A549 (cell line): ENCODE data around the gene STK33. TPM values are rescaled to one million over a fixed set of nuclear protein-coding genes. Genes with fewer than 3 reads are reported as not detected.
A peak's percentile ranks its signal among the peaks of the same experiment; 100 is the strongest.

Source experiments
- ATAC-seq, 2 experiments: fragments of 200-7000 bp in 1 of 2; fragments of >200 bp in 1 of 2; cut with Nextera tagmentation in 1 of 2; cut with Tn5 transposase in 1 of 2; 3 replicates each; pipeline versions ENCODE4 v1.8.0 to v1.9.1; 2018 to 2020; ENCODE audit warnings: mild to moderate bottlenecking in 1 of 2, moderate library complexity in 1 of 2
- CTCF ChIA-PET: fragments of 300-600 bp; sonication (Branson Sonifier 250); formaldehyde crosslinking; extraction: SDS; loops from one replicate; lab custom pipeline; 2021; ENCODE audit warnings: antibody characterized with exemption, inconsistent platforms; lab: Yijun Ruan, JAX
- POLR2A ChIA-PET: fragments of 350-600 bp; formaldehyde crosslinking; extraction: SDS; loops from one replicate; lab custom pipeline; 2021; ENCODE audit warnings: antibody characterized with exemption, inconsistent platforms; lab: Yijun Ruan, JAX
- DNase-seq, 2 experiments: peaks; one replicate each; pipeline versions ENCODE4 v3.0.0 to v3.0.0-alpha.2; 2011 to 2016; ENCODE audit warnings: low read depth in 1 of 2, low spot score in 1 of 2
- FAIRE-seq: peaks from 2 replicates; lab custom pipeline; 2011; peaks lifted over from hg19 to GRCh38; lab: Jason Lieb, UNC
- H3K27ac ChIP-seq, 2 experiments: fragments of >200 bp; sonication (Bioruptor Twin); formaldehyde crosslinking; 3 replicates each; pipeline ENCODE4 v1.5.1; 2016 to 2017
- H3K4me1 ChIP-seq: fragments of >200 bp; sonication (Bioruptor Twin); formaldehyde crosslinking; 3 replicates; pipeline ENCODE4 v1.6.1; 2016
- H3K4me2 ChIP-seq: fragments of >200 bp; sonication (Bioruptor Twin); formaldehyde crosslinking; 3 replicates; pipeline ENCODE4 v1.6.1; 2016
- H3K4me3 ChIP-seq: fragments of >200 bp; sonication (Bioruptor Twin); formaldehyde crosslinking; 3 replicates; pipeline ENCODE4 v1.5.1; 2016
- H3K9me3 ChIP-seq: fragments of >200 bp; sonication (Bioruptor Twin); formaldehyde crosslinking; 3 replicates; pipeline ENCODE4 v1.6.1; 2016
- BCL3 ChIP-seq: fragments of >200 bp; sonication (Bioruptor Twin); formaldehyde crosslinking; IDR thresholded peaks from 3 replicates; pipeline ENCODE4 v1.6.1; 2016
- BHLHE40 ChIP-seq: IDR thresholded peaks from 2 replicates; pipeline ENCODE4 v1.6.1; 2012; ENCODE audit warnings: low read depth, low read length, inconsistent platforms
- CEBPB ChIP-seq, 2 experiments: fragments of >200 bp in 1 of 2; sonication (Bioruptor Twin) in 1 of 2; formaldehyde crosslinking in 1 of 2; IDR thresholded peaks; 2 replicates each; pipeline ENCODE4 v1.6.1; 2012 to 2016
- EP300 ChIP-seq, 2 experiments: fragments of >200 bp; sonication (Bioruptor Twin); formaldehyde crosslinking; IDR thresholded peaks; 2 replicates in 1 of 2; 3 replicates in 1 of 2; pipeline ENCODE4 v1.6.1; 2016 to 2017
- ESRRA ChIP-seq: fragments of 150-350 bp; IDR thresholded peaks from 2 replicates; pipeline ENCODE4 v1.6.1; 2014; ENCODE audit warnings: mild to moderate bottlenecking, low read length, borderline replicate concordance
- FOSL2 ChIP-seq, 2 experiments: fragments of 450-650 bp in 1 of 2; fragments of >200 bp in 1 of 2; sonication (Bioruptor Twin) in 1 of 2; formaldehyde crosslinking; IDR thresholded peaks; 2 replicates each; pipeline versions ENCODE4 v1.5.0 to v1.6.1; 2016 to 2020; ENCODE audit warnings: mild to moderate bottlenecking in 1 of 2, moderate library complexity in 1 of 2
- HEYL ChIP-seq: fragments of 250-450 bp; sonication (Bioruptor Pico); IDR thresholded peaks from 2 replicates; pipeline ENCODE4 v1.8.0; 2021; ENCODE audit warnings: mild to moderate bottlenecking, moderate library complexity
- JUN ChIP-seq, 2 experiments: fragments of >200 bp; sonication (Bioruptor Twin); formaldehyde crosslinking; IDR thresholded peaks; 2 replicates in 1 of 2; 3 replicates in 1 of 2; pipeline ENCODE4 v1.6.1; 2016 to 2017
- KDM1A ChIP-seq: fragments of 200-600 bp; sonication (generic); IDR thresholded peaks from 2 replicates; pipeline ENCODE4 v1.6.1; 2016; ENCODE audit warnings: low read depth, mild to moderate bottlenecking
- KDM5A ChIP-seq: fragments of 200-600 bp; sonication (generic); IDR thresholded peaks from 2 replicates; pipeline ENCODE4 v1.6.1; 2016; ENCODE audit warnings: antibody characterized with exemption, mild to moderate bottlenecking
- MAX ChIP-seq: IDR thresholded peaks from 2 replicates; pipeline ENCODE4 v1.6.1; 2012
- NFE2L2 ChIP-seq: fragments of 150-350 bp; conservative IDR thresholded peaks from 2 replicates; pipeline ENCODE4 v1.6.1; 2014; ENCODE audit warnings: low read length
- NPAS2 ChIP-seq: fragments of 250-450 bp; sonication (Bioruptor Pico); IDR thresholded peaks from 2 replicates; pipeline ENCODE4 v1.8.0; 2022; ENCODE audit warnings: mild to moderate bottlenecking, moderate library complexity, borderline replicate concordance
- RAD21 ChIP-seq, 2 experiments: fragments of >200 bp in 1 of 2; sonication (Bioruptor Twin) in 1 of 2; formaldehyde crosslinking in 1 of 2; IDR thresholded peaks in 1 of 2; conservative IDR thresholded peaks in 1 of 2; 2 replicates in 1 of 2; 3 replicates in 1 of 2; pipeline ENCODE4 v1.6.1; 2012 to 2018; ENCODE audit warnings: inconsistent platforms in 1 of 2
- RCOR1 ChIP-seq: fragments of 150-350 bp; IDR thresholded peaks from 2 replicates; pipeline ENCODE4 v1.6.1; 2014; ENCODE audit warnings: antibody characterized with exemption, low read length, low read depth
- RFX5 ChIP-seq: fragments of 450-650 bp; IDR thresholded peaks from 2 replicates; pipeline ENCODE4 v1.7.1; 2014; ENCODE audit warnings: antibody characterized with exemption, mild to moderate bottlenecking, moderate library complexity
- RNF2 ChIP-seq: fragments of 200-600 bp; sonication (generic); IDR thresholded peaks from 2 replicates; pipeline ENCODE4 v1.6.1; 2016; ENCODE audit warnings: low read depth, mild to moderate bottlenecking, antibody characterized with exemption, moderate library complexity, borderline replicate concordance
- SMC3 ChIP-seq: fragments of >200 bp; sonication (Bioruptor Twin); formaldehyde crosslinking; IDR thresholded peaks from 3 replicates; pipeline ENCODE4 v1.6.1; 2018; ENCODE audit warnings: inconsistent platforms
- SREBF2 ChIP-seq: fragments of 450-650 bp; IDR thresholded peaks from 2 replicates; pipeline ENCODE4 v1.6.1; 2014; ENCODE audit warnings: mild to moderate bottlenecking, moderate library complexity
- ZC3H11A ChIP-seq: fragments of 450-650 bp; IDR thresholded peaks from 2 replicates; pipeline ENCODE4 v1.6.1; 2014; ENCODE audit warnings: antibody characterized with exemption, mild to moderate bottlenecking
- ZFP36 ChIP-seq: fragments of 450-650 bp; IDR thresholded peaks from 2 replicates; pipeline ENCODE4 v1.6.1; 2014; ENCODE audit warnings: borderline replicate concordance; ENCODE audit not compliant: partially characterized antibody
- ZNF302 ChIP-seq: fragments of 250-450 bp; sonication (Bioruptor Pico); IDR thresholded peaks from 2 replicates; pipeline ENCODE4 v1.9.0; 2021; ENCODE audit warnings: inconsistent platforms, mild to moderate bottlenecking, moderate library complexity
- WGBS: methylation state at CpG from one replicate; pipeline ENCODE4 v1.1.6; 2017; ENCODE audit errors: missing lambda C conversion rate; 5-methylcytosine and 5-hydroxymethylcytosine counted together
- polyA plus RNA-seq, 4 experiments: library from polyadenylated mRNA; depleted of rRNA in 3 of 4; stranded (reverse); fragments of >200 nt; fragmentation: RNase III in 1 of 4; extraction: RNeasy Plus Mini Kit Qiagen cat#74134 plus additional on column Dnase treatment in 1 of 4; gene quantifications; 2 replicates in 3 of 4; 3 replicates in 1 of 4; pipeline ENCODE4 v1.2.3, GENCODE V29; 2011 to 2017

The STK33 gene
- polyA plus RNA-seq, 2 of the 4 experiments (the other 2 are of a cell fraction), result 5.2 to 5.8 TPM

GRCh38 chr11:8598506-8598905, 4.5 kb upstream of the STK33 start:
- Histone ChIP-seq H3K4me1 (peaks cover 30% of the 10 kb centered on the region), H3K4me2 (no peak overlapping the region), H3K9me3 (no peaks in the 10 kb centered on the region), H3K27ac (no peak overlapping the region), H3K4me3 (no peak overlapping the region)
- ATAC-seq (no peak), FAIRE-seq (no peak), DNase-seq (no peak)
- CTCF ChIA-PET, result interaction anchor here (0.9 to 1.0 kb wide), 3 partner anchors 8 to 15 kb away, joined by 3 to 4 read pairs (median 4); no protein-coding TSS in a partner anchor
- WGBS, result 81% methylated on average over 1 of the region's 1 CpG
- POLR2A ChIA-PET, result no interaction called here
- TF ChIP-seq SMC3, result no peak
- no peak for TF ChIP-seq ESRRA
- no peak for TF ChIP-seq MAX
- no peak for TF ChIP-seq HEYL (CRISPR knock-in tag)
- TF ChIP-seq BCL3, result no peak
- no peak for TF ChIP-seq EP300 (IDR thresholded peaks at IDR 0.05)
- TF ChIP-seq SREBF2, result no peak
- no peak for TF ChIP-seq JUN (IDR thresholded peaks at IDR 0.05)
- TF ChIP-seq NFE2L2, result no peak
- no peak for TF ChIP-seq RCOR1
- no peak for TF ChIP-seq ZNF302
- TF ChIP-seq BHLHE40, result no peak
- no peak for TF ChIP-seq ZC3H11A
- no peak for TF ChIP-seq KDM5A

- CTCF ChIA-PET, result no interaction called here
- no peak overlapping the region for H3K4me3 ChIP-seq
- peak overlapping the region; percentile 41 for H3K4me2 ChIP-seq
- no peaks in the 10 kb centered on the region for H3K9me3 ChIP-seq
- peaks cover 29% of the 10 kb centered on the region for H3K4me1 ChIP-seq
- POLR2A ChIA-PET, result no interaction called here
- ATAC-seq (peak; percentile 46 to 72; a peak in 5 of 6 replicates), FAIRE-seq (no peak)
- H3K27ac ChIP-seq, result no peak overlapping the region
- WGBS, result 9% methylated on average over 3 of the region's 3 CpGs
- TF ChIP-seq NPAS2 (CRISPR knock-in tag) (no peak), CEBPB (IDR thresholded peaks at IDR 0.05) (peak; percentile 37 to 47; a peak in 3 of 4 replicates), RNF2 (no peak), RAD21 (conservative IDR thresholded peaks at IDR 0.05 in 1 of 2, IDR thresholded peaks at IDR 0.05 in 1 of 2) (no peak), BCL3 (no peak), RFX5 (no peak), EP300 (IDR thresholded peaks at IDR 0.05) (no peak), FOSL2 (IDR thresholded peaks at IDR 0.05) (no peak), FOSL2 (CRISPR knock-in tag; IDR thresholded peaks at IDR 0.05) (0 out of 2 replicates have a peak, but pooled peaks have one; percentile 17)
- TF ChIP-seq, all 56 proteins: peak for 2
- peak; percentile 44 to 66 for DNase-seq
These were observed 3.2 kb upstream of the STK33 start for GRCh38 chr11:8597182-8597581.

GRCh38 chr11:8596504-8597046, 2.5 kb upstream of the STK33 start:
- H3K4me1 ChIP-seq, result peaks cover 27% of the 10 kb centered on the region
- H3K27ac ChIP-seq, result no peak overlapping the region; a peak in 1 of 6 replicates
- peak overlapping the region; percentile 41 for H3K4me2 ChIP-seq
- ChIA-PET POLR2A (no interaction called here), CTCF (no interaction called here)
- no peaks in the 10 kb centered on the region for H3K9me3 ChIP-seq
- no peak for ATAC-seq
- no peak for DNase-seq
- H3K4me3 ChIP-seq, result no peak overlapping the region
- no peak for FAIRE-seq
- no peak for TF ChIP-seq KDM1A
- TF ChIP-seq ZFP36, result peak; percentile 53
